ENCODE data around the gene FGF11. TPM values are rescaled to one million over a fixed set of nuclear protein-coding genes. Genes with fewer than 3 reads are reported as not detected.

Gene FGF11
- total and polyA plus RNA-seq, 12 donors = 10.2 to 76.7 (median 22.2) TPM

DNA sequence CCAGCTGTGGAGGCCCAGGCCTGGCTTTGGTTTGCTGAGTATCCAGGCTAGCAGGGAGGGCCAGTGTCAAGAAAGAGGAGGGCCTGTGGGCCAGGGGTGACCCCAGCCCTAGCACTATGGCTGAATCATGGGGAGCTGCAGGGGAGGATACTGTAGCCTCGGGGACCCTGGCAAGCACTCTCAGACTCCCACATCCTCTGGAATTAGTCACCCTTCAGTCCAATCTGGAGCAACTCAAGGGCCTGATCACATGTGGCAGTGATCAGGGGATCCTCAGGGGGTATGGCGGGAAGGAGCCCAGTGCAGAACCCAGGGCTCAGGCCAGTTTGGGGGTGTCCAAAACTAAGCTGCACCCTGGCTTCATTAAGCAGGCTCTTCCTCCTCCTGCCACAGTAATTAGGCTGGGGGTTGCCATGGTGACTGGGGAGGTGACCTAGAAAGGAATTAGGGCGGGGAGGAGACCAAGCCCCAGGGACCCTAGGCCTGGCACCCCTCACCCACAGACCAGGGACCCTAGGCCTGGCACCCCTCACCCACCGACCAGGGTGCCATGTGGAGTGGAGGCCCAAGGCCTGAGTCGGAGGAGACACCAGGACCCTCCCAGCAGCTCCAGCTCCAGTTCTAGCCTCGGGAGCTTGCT, 25.8 kb upstream of the FGF11 start:
- no peak overlapping the region for H3K27ac ChIP-seq
- no peaks in the 10 kb centered on the region for H3K9me3 ChIP-seq (replicated peaks in 1 of 3)
- 74 to 80% (median 79%) methylated on average over 3 to 6 of the region's 6 CpGs for WGBS, 4 donors
- no peaks in the 10 kb centered on the region for H3K36me3 ChIP-seq (replicated peaks in 1 of 2)
- H3K4me1 ChIP-seq (replicated peaks in 1 of 2) = no peaks in the 10 kb centered on the region
- intact Hi-C loops (cut with DNase I) = no loop called here
- no peaks in the 10 kb centered on the region for H3K27me3 ChIP-seq
- no peak for DNase-seq
- no peak overlapping the region for H3K4me3 ChIP-seq
- TF ChIP-seq, protein P1, sequence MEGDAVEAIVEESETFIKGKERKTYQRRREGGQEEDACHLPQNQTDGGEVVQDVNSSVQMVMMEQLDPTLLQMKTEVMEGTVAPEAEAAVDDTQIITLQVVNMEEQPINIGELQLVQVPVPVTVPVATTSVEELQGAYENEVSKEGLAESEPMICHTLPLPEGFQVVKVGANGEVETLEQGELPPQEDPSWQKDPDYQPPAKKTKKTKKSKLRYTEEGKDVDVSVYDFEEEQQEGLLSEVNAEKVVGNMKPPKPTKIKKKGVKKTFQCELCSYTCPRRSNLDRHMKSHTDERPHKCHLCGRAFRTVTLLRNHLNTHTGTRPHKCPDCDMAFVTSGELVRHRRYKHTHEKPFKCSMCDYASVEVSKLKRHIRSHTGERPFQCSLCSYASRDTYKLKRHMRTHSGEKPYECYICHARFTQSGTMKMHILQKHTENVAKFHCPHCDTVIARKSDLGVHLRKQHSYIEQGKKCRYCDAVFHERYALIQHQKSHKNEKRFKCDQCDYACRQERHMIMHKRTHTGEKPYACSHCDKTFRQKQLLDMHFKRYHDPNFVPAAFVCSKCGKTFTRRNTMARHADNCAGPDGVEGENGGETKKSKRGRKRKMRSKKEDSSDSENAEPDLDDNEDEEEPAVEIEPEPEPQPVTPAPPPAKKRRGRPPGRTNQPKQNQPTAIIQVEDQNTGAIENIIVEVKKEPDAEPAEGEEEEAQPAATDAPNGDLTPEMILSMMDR (IDR thresholded peaks at IDR 0.05) = no peak
- no peak for TF ChIP-seq POLR2A (IDR thresholded peaks at IDR 0.05)

DNA sequence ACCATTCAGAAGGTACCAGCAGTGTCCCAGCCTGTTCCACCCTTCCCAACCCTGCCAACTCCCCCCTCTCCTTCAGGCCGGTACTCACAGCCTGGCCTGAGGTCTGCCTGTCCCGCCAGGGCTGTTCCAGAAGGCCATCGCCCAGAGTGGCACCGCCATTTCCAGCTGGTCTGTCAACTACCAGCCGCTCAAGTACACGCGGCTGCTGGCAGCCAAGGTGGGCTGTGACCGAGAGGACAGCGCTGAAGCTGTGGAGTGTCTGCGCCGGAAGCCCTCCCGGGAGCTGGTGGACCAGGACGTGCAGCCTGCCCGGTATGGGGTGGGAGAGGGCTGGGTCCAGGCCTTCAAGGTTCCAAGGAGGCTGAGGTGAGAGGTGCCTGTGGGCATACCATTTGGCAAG, 24.5 kb upstream of the FGF11 start:
- Histone ChIP-seq H3K4me3 (no peak overlapping the region), H3K27ac (no peak overlapping the region), H3K27me3 (no peaks in the 10 kb centered on the region), H3K9me3 (replicated peaks in 1 of 3) (no peaks in the 10 kb centered on the region), H3K36me3 (replicated peaks in 1 of 2) (no peaks in the 10 kb centered on the region), H3K4me1 (replicated peaks in 1 of 2) (no peaks in the 10 kb centered on the region)
- DNase-seq = no peak
- intact Hi-C loops (cut with DNase I) = no loop called here
- no peak for TF ChIP-seq POLR2A (IDR thresholded peaks at IDR 0.05)
- TF ChIP-seq, protein P1 (IDR thresholded peaks at IDR 0.05) = no peak
- WGBS, 4 donors = 84 to 89% (median 89%) methylated on average over 14 of the region's 14 CpGs

DNA sequence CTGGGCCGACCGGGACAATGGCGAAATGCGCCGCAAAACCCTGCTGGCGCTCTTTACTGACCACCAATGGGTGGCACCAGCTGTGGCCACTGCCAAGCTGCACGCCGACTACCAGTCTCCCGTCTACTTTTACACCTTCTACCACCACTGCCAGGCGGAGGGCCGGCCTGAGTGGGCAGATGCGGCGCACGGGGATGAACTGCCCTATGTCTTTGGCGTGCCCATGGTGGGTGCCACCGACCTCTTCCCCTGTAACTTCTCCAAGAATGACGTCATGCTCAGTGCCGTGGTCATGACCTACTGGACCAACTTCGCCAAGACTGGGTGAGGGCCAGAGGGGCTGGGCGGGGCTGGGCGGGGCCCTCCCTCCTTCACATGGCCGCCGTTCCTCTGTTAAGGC, 23.5 kb upstream of the FGF11 start:
- Histone ChIP-seq H3K27me3 (no peaks in the 10 kb centered on the region), H3K27ac (no peak overlapping the region), H3K9me3 (replicated peaks in 1 of 3) (no peaks in the 10 kb centered on the region), H3K4me1 (replicated peaks in 1 of 2) (no peaks in the 10 kb centered on the region), H3K4me3 (no peak overlapping the region), H3K36me3 (replicated peaks in 1 of 2) (no peaks in the 10 kb centered on the region)
- DNase-seq = no peak
- TF ChIP-seq, protein P1 (IDR thresholded peaks at IDR 0.05) = no peak
- TF ChIP-seq POLR2A (IDR thresholded peaks at IDR 0.05) = no peak
- WGBS, 4 donors = 88 to 94% (median 92%) methylated on average over 9 to 23 of the region's 23 CpGs
- intact Hi-C loops (cut with DNase I) = no loop called here

DNA sequence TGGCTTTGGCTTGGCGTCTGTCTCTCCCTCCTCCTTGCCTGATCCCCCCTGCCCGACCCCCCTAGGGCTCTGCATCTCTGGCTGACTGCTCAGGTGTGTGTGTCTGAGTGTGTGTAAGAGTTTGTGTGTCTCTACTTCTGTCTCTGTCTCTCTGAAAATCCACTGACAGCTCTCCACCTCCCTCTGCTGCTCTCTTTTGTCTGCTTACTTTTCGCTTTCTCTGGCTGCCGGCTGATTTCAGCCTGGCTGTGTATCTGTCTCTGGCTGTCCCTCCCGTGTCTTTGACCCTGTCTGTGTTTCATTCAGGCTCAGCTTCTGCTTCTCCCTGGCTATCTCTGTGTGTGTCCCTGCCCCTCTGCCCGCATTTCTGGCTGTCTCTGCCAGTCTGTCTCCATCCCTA, 23.0 kb upstream of the FGF11 start:
- 72 to 80% (median 79%) methylated on average over 5 to 6 of the region's 6 CpGs for WGBS, 4 donors
- Histone ChIP-seq H3K9me3 (replicated peaks in 1 of 3) (no peaks in the 10 kb centered on the region), H3K36me3 (replicated peaks in 1 of 2) (no peaks in the 10 kb centered on the region), H3K27me3 (no peaks in the 10 kb centered on the region), H3K27ac (no peak overlapping the region), H3K4me1 (replicated peaks in 1 of 2) (no peaks in the 10 kb centered on the region), H3K4me3 (no peak overlapping the region)
- no peak for DNase-seq
- TF ChIP-seq, protein P1 (IDR thresholded peaks at IDR 0.05) = no peak
- TF ChIP-seq POLR2A (IDR thresholded peaks at IDR 0.05) = no peak
- intact Hi-C loops (cut with DNase I) = no loop called here

Data from adrenal gland (tissue), 12 donors.